DOHH2 (cell line): ENCODE data around the gene PTGER2.

Experiments
- EZH2phosphoT487 ChIP-seq: fragments of 200-600 bp; sonication (generic); IDR thresholded peaks from 2 replicates; pipeline ENCODE4 v1.6.1; 2017; ENCODE audit warnings: borderline replicate concordance, mild to moderate bottlenecking, antibody characterized with exemption, low read length, moderate library complexity, mixed read lengths
- TF ChIP-seq, protein P1 (sequence below): fragments of 200-600 bp; sonication (generic); IDR thresholded peaks from one replicate; pipeline ENCODE4 v1.5.1; 2014; ENCODE audit warnings: antibody characterized with exemption, mild to moderate bottlenecking, low read depth, low read length; ENCODE audit not compliant: poor library complexity, severe bottlenecking

- TF ChIP-seq, protein P1, sequence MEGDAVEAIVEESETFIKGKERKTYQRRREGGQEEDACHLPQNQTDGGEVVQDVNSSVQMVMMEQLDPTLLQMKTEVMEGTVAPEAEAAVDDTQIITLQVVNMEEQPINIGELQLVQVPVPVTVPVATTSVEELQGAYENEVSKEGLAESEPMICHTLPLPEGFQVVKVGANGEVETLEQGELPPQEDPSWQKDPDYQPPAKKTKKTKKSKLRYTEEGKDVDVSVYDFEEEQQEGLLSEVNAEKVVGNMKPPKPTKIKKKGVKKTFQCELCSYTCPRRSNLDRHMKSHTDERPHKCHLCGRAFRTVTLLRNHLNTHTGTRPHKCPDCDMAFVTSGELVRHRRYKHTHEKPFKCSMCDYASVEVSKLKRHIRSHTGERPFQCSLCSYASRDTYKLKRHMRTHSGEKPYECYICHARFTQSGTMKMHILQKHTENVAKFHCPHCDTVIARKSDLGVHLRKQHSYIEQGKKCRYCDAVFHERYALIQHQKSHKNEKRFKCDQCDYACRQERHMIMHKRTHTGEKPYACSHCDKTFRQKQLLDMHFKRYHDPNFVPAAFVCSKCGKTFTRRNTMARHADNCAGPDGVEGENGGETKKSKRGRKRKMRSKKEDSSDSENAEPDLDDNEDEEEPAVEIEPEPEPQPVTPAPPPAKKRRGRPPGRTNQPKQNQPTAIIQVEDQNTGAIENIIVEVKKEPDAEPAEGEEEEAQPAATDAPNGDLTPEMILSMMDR: no peak
- no peak for TF ChIP-seq EZH2phosphoT487
These were observed 35.6 kb downstream of the PTGER2 start for GRCh38 chr14:52349731-52350130.
